ENCODE data around the gene KLK4. TPM values are rescaled to one million over a fixed set of nuclear protein-coding genes. Genes with fewer than 3 reads are reported as not detected.

Gene KLK4
- total and polyA plus RNA-seq, 10 donors = 0.19 to 0.26 (median 0.20) TPM; not detected in 7

GRCh38 chr19:50858886-50859285, 52.3 kb downstream of the KLK4 start:
- Histone ChIP-seq H3K27ac (no peak overlapping the region), H3K4me1 (no peaks in the 10 kb centered on the region), H3K9me3 (peaks cover 0 to 17% (median 0%) of the 10 kb centered on the region in 8 donors), H3K27me3 (replicated peaks in 1 of 7) (peaks cover 0 to 76% (median 15%) of the 10 kb centered on the region in 7 donors), H3K4me3 (no peak overlapping the region), H3K36me3 (no peaks in the 10 kb centered on the region)
- no peak for TF ChIP-seq POLR2AphosphoS5 (IDR thresholded peaks at IDR 0.05)
- TF ChIP-seq CTCF (IDR thresholded peaks at IDR 0.05 in 8 of 11, conservative IDR thresholded peaks at IDR 0.05 in 3 of 11) = no peak
- TF ChIP-seq POLR2A (IDR thresholded peaks at IDR 0.05) = no peak
- no peak for DNase-seq
- intact Hi-C loops (cut with DNase I; ENCODE audit: low total_unique reads) = no loop called here
- 15 to 27% (median 18%) methylated on average over 5 to 7 of the region's 7 CpGs for WGBS, 5 donors

- Histone ChIP-seq H3K9me3 (peaks cover 0 to 17% (median 0%) of the 10 kb centered on the region in 8 donors), H3K4me3 (no peak overlapping the region), H3K27ac (no peak overlapping the region), H3K4me1 (no peaks in the 10 kb centered on the region), H3K36me3 (no peaks in the 10 kb centered on the region), H3K27me3 (replicated peaks in 1 of 7) (peaks cover 0 to 81% (median 15%) of the 10 kb centered on the region in 7 donors)
- TF ChIP-seq POLR2A (IDR thresholded peaks at IDR 0.05) (no peak), POLR2AphosphoS5 (IDR thresholded peaks at IDR 0.05) (no peak), CTCF (IDR thresholded peaks at IDR 0.05 in 8 of 11, conservative IDR thresholded peaks at IDR 0.05 in 3 of 11) (no peak)
- 51 to 61% (median 58%) methylated on average over 5 to 6 of the region's 6 CpGs for WGBS, 5 donors
- DNase-seq = no peak
- intact Hi-C loops (cut with DNase I; ENCODE audit: low total_unique reads) = no loop called here
These were observed 53.8 kb downstream of the KLK4 start for GRCh38 chr19:50857366-50857765.

Other genes starting within 250 kb of the KLK4 start
- 1 to 10 TPM in 2 of 7 donors, under 1 TPM in 4, not detected in 1; 0.14 to 1.8 (median 0.61) TPM for gene SHANK1, start 191.6 kb downstream of the KLK4 start, total RNA-seq
- gene SHANK1, start 191.6 kb downstream of the KLK4 start, polyA plus RNA-seq = under 1 TPM in 2 of 3 donors, not detected in 1; 0.07 to 0.32 TPM
- gene CLEC11A, start 188.0 kb downstream of the KLK4 start, total RNA-seq = 10 to 100 TPM in 1 of 7 donors, 1 to 10 TPM in 6; 6.2 to 10.7 (median 9.0) TPM
- gene CLEC11A, start 188.0 kb downstream of the KLK4 start, polyA plus RNA-seq = 1 to 10 TPM; 8.7 to 9.0 (median 8.9) TPM
- not detected for gene GPR32, start 140.9 kb downstream of the KLK4 start, total RNA-seq
- gene GPR32, start 140.9 kb downstream of the KLK4 start, polyA plus RNA-seq = not detected
- not detected for gene ACP4, start 121.0 kb downstream of the KLK4 start, total RNA-seq
- gene ACP4, start 121.0 kb downstream of the KLK4 start, polyA plus RNA-seq = not detected
- 10 to 100 TPM in 4 of 7 donors, 1 to 10 TPM in 3; 1.3 to 28.6 (median 10.7) TPM for gene KLK1, start 87.6 kb downstream of the KLK4 start, total RNA-seq
- gene KLK1, start 87.6 kb downstream of the KLK4 start, polyA plus RNA-seq = 10 to 100 TPM; 16.3 to 56.5 (median 54.5) TPM
- not detected for gene KLK15, start 77.8 kb downstream of the KLK4 start, total RNA-seq
- under 1 TPM in 2 of 3 donors, not detected in 1; 0.07 to 0.13 TPM for gene KLK15, start 77.8 kb downstream of the KLK4 start, polyA plus RNA-seq
- gene KLK3, start 56.5 kb downstream of the KLK4 start, total RNA-seq = not detected
- under 1 TPM in 1 of 3 donors, not detected in 2; 0.03 TPM for gene KLK3, start 56.5 kb downstream of the KLK4 start, polyA plus RNA-seq
- gene KLK2, start 38.0 kb downstream of the KLK4 start, total RNA-seq = 1 to 10 TPM in 1 of 7 donors, under 1 TPM in 1, not detected in 5; 0.37 to 1.2 TPM
- gene KLK2, start 38.0 kb downstream of the KLK4 start, polyA plus RNA-seq = under 1 TPM; 0.65 to 0.86 (median 0.65) TPM
- gene KLK5, start 41.6 kb upstream of the KLK4 start, total RNA-seq = under 1 TPM in 1 of 7 donors, not detected in 6; 0.79 TPM
- under 1 TPM in 1 of 3 donors, not detected in 2; 0.13 TPM for gene KLK5, start 41.6 kb upstream of the KLK4 start, polyA plus RNA-seq
- 1 to 10 TPM in 5 of 7 donors, under 1 TPM in 1, not detected in 1; 0.79 to 9.5 (median 3.0) TPM for gene KLK6, start 58.2 kb upstream of the KLK4 start, total RNA-seq
- gene KLK6, start 58.2 kb upstream of the KLK4 start, polyA plus RNA-seq = 1 to 10 TPM in 1 of 3 donors, under 1 TPM in 2; 0.43 to 5.8 (median 0.80) TPM
- gene KLK7, start 72.5 kb upstream of the KLK4 start, total RNA-seq = 1 to 10 TPM in 1 of 7 donors, under 1 TPM in 1, not detected in 5; 0.23 to 1.6 TPM
- gene KLK7, start 72.5 kb upstream of the KLK4 start, polyA plus RNA-seq = under 1 TPM; 0.03 to 0.45 (median 0.09) TPM
- gene KLK8, start 90.2 kb upstream of the KLK4 start, total RNA-seq = not detected
- under 1 TPM in 1 of 3 donors, not detected in 2; 0.56 TPM for gene KLK8, start 90.2 kb upstream of the KLK4 start, polyA plus RNA-seq
- not detected for gene KLK10, start 108.3 kb upstream of the KLK4 start, total RNA-seq
- gene KLK10, start 108.3 kb upstream of the KLK4 start, polyA plus RNA-seq = under 1 TPM; 0.06 to 0.13 (median 0.09) TPM
- not detected for gene KLK11, start 115.2 kb upstream of the KLK4 start, total RNA-seq
- under 1 TPM in 2 of 3 donors, not detected in 1; 0.09 to 0.29 TPM for gene KLK11, start 115.2 kb upstream of the KLK4 start, polyA plus RNA-seq
- gene KLK12, start 123.6 kb upstream of the KLK4 start, total RNA-seq = not detected
- gene KLK12, start 123.6 kb upstream of the KLK4 start, polyA plus RNA-seq = under 1 TPM in 1 of 3 donors, not detected in 2; 0.16 TPM
- not detected for gene KLK13, start 153.7 kb upstream of the KLK4 start, total RNA-seq
- gene KLK13, start 153.7 kb upstream of the KLK4 start, polyA plus RNA-seq = under 1 TPM in 1 of 3 donors, not detected in 2; 0.13 TPM
- under 1 TPM in 2 of 7 donors, not detected in 5; 0.44 to 0.63 TPM for gene KLK14, start 171.5 kb upstream of the KLK4 start, total RNA-seq
- under 1 TPM; 0.12 to 0.33 (median 0.22) TPM for gene KLK14, start 171.5 kb upstream of the KLK4 start, polyA plus RNA-seq
- 1 to 10 TPM; 4.5 to 8.2 (median 6.5) TPM for gene CTU1, start 197.0 kb upstream of the KLK4 start, total RNA-seq
- 1 to 10 TPM; 1.1 to 4.0 (median 2.6) TPM for gene CTU1, start 197.0 kb upstream of the KLK4 start, polyA plus RNA-seq
- gene SIGLEC9, start 213.5 kb upstream of the KLK4 start, total RNA-seq = 10 to 100 TPM; 26.9 to 81.3 (median 42.1) TPM
- 10 to 100 TPM in 1 of 3 donors, 1 to 10 TPM in 2; 4.6 to 13.5 (median 5.7) TPM for gene SIGLEC9, start 213.5 kb upstream of the KLK4 start, polyA plus RNA-seq
- gene SIGLEC7, start 230.9 kb upstream of the KLK4 start, total RNA-seq = 10 to 100 TPM; 23.1 to 59.9 (median 31.3) TPM
- 10 to 100 TPM in 2 of 3 donors, 1 to 10 TPM in 1; 6.8 to 16.5 (median 11.0) TPM for gene SIGLEC7, start 230.9 kb upstream of the KLK4 start, polyA plus RNA-seq

Measured in spleen (tissue), 11 donors.